Endothelial cell of umbilical vein (primary cell): ENCODE results near the gene CYBC1. TPM values are rescaled to one million over a fixed set of nuclear protein-coding genes. Genes with fewer than 3 reads are reported as not detected.

ENCODE experiments used
- BruUV-seq: library from RNA; stranded (reverse); fragments of 400-500 nt; replicated peaks from 2 replicates; lab custom pipeline; 2021; lab: Mats Ljungman, UMichigan
- CTCF ChIA-PET: fragments of 300-600, 350-600 bp; sonication (Branson Sonifier 250); formaldehyde crosslinking; loops from one replicate; lab custom pipeline; 2021; ENCODE audit warnings: antibody characterized with exemption, inconsistent platforms; lab: Charles Lee
- POLR2A ChIA-PET: fragments of 300-600, 350-600 bp; sonication (Branson Sonifier 250); formaldehyde crosslinking; loops from one replicate; lab custom pipeline; 2021; ENCODE audit warnings: antibody characterized with exemption, inconsistent platforms; lab: Charles Lee
- DNase-seq: peaks from one replicate; pipeline ENCODE4 v3.0.0-alpha.2; 2011; ENCODE audit warnings: low read depth, low spot score
- FAIRE-seq: peaks from 2 replicates; lab custom pipeline; 2011; peaks lifted over from hg19 to GRCh38; lab: Jason Lieb, UNC
- H2AFZ ChIP-seq: 2 replicates; pipeline ENCODE4 v1.6.0; 2012; ENCODE audit warnings: low read depth, low read length, control low read depth, inconsistent platforms
- H3K27ac ChIP-seq: 2 replicates; pipeline ENCODE4 v1.5.1; 2011; ENCODE audit warnings: low read depth, mild to moderate bottlenecking, control low read depth, low read length, moderate library complexity; ENCODE audit not compliant: insufficient read depth
- H3K27me3 ChIP-seq, 2 experiments: 2 replicates each; pipeline versions ENCODE4 v1.6.0 to v1.6.1; 2011; ENCODE audit warnings: low read length in 2 of 2, mixed read lengths in 1 of 2; ENCODE audit not compliant: control insufficient read depth in 2 of 2, insufficient read depth in 2 of 2
- H3K36me3 ChIP-seq, 2 experiments: 2 replicates in 1 of 2; 3 replicates in 1 of 2; pipeline ENCODE4 v1.5.1; 2011; ENCODE audit warnings: low read length in 2 of 2, mild to moderate bottlenecking in 1 of 2, moderate library complexity in 1 of 2; ENCODE audit not compliant: control insufficient read depth in 2 of 2, insufficient read depth in 2 of 2; ENCODE audit errors: extremely low read depth in 1 of 2
- H3K4me1 ChIP-seq: 3 replicates; pipeline ENCODE4 v1.5.1; 2011; ENCODE audit warnings: mild to moderate bottlenecking, low read length; ENCODE audit not compliant: control insufficient read depth, insufficient read depth; ENCODE audit errors: extremely low read depth
- H3K4me2 ChIP-seq: 2 replicates; pipeline ENCODE4 v1.6.1; 2011; ENCODE audit warnings: low read length, control low read depth, mixed read lengths; ENCODE audit not compliant: insufficient read depth
- H3K4me3 ChIP-seq, 3 experiments: fragments of 200-600 bp in 1 of 3; sonication (generic), shearing (Covaris generic) in 1 of 3; replicated peaks in 1 of 3; 2 replicates each; pipeline ENCODE4 v1.5.1; 2011 to 2016; ENCODE audit warnings: control low read depth in 3 of 3, low read length in 3 of 3, mild to moderate bottlenecking in 2 of 3, inconsistent platforms in 1 of 3, low read depth in 1 of 3, moderate library complexity in 1 of 3; ENCODE audit not compliant: insufficient read depth in 1 of 3
- H3K79me2 ChIP-seq: 2 replicates; pipeline ENCODE4 v1.6.0; 2012; ENCODE audit warnings: low read length, inconsistent platforms; ENCODE audit not compliant: control insufficient read depth, insufficient read depth
- H3K9ac ChIP-seq: replicated peaks from 2 replicates; pipeline ENCODE3; 2011; ENCODE audit warnings: low read length, control low read depth; ENCODE audit not compliant: insufficient read depth; ENCODE audit errors: extremely low read depth
- H3K9me1 ChIP-seq: replicated peaks from 3 replicates; pipeline ENCODE4 v1.6.0; 2011; ENCODE audit warnings: mild to moderate bottlenecking, low read length; ENCODE audit not compliant: control insufficient read depth, insufficient read depth; ENCODE audit errors: extremely low read depth
- H3K9me3 ChIP-seq: replicated peaks from 2 replicates; pipeline ENCODE4 v1.5.1; 2012; ENCODE audit warnings: low read length, inconsistent platforms; ENCODE audit not compliant: control insufficient read depth, insufficient read depth
- H4K20me1 ChIP-seq: replicated peaks from 2 replicates; pipeline ENCODE3; 2011; ENCODE audit warnings: mild to moderate bottlenecking, low read length; ENCODE audit not compliant: control insufficient read depth, insufficient read depth; ENCODE audit errors: extremely low read depth
- EZH2 ChIP-seq: IDR thresholded peaks from 2 replicates; pipeline ENCODE4 v1.6.1; 2012; ENCODE audit warnings: borderline replicate concordance, low read depth, mild to moderate bottlenecking, moderate library complexity, low read length, inconsistent platforms; ENCODE audit not compliant: severe bottlenecking
- FOS ChIP-seq: IDR thresholded peaks from 2 replicates; pipeline ENCODE4 v1.6.1; 2011; ENCODE audit warnings: mild to moderate bottlenecking, low read length, moderate library complexity, borderline replicate concordance; ENCODE audit not compliant: insufficient read depth
- GATA2 ChIP-seq: IDR thresholded peaks from 2 replicates; pipeline ENCODE4 v1.7.0; 2011; ENCODE audit warnings: low read depth, mild to moderate bottlenecking, moderate library complexity, mixed read lengths, low read length; ENCODE audit not compliant: insufficient read length, insufficient read depth
- JUN ChIP-seq: IDR thresholded peaks from 2 replicates; pipeline ENCODE4 v1.6.1; 2011; ENCODE audit warnings: borderline replicate concordance, low read depth; ENCODE audit not compliant: insufficient read length, insufficient read depth
- MYC ChIP-seq: IDR thresholded peaks from one replicate; pipeline ENCODE4 v1.6.1; 2011; ENCODE audit warnings: mild to moderate bottlenecking, low read depth, low read length
- POLR2A ChIP-seq: IDR thresholded peaks from 2 replicates; pipeline ENCODE4 v1.6.1; 2012; ENCODE audit warnings: low read depth, mild to moderate bottlenecking, control low read depth, low read length
- POLR2AphosphoS5 ChIP-seq: IDR thresholded peaks from 2 replicates; pipeline ENCODE4 v1.6.1; 2012; ENCODE audit warnings: low read depth, mild to moderate bottlenecking, control low read depth, low read length, moderate library complexity; ENCODE audit not compliant: insufficient read depth
- dilution Hi-C: fragments of 300-500 bp; cut with MboI; formaldehyde crosslinking; loops from one replicate; pipeline ENCODE4 v1.15.0; 2019; ENCODE audit warnings: low sequenced_read_pairs; ENCODE audit not compliant: extremely low pct_ligation_motif_present
- intact Hi-C: fragments of 100-400 bp; cut with micrococcal nuclease; formaldehyde crosslinking; loops from one replicate; pipeline ENCODE4 v1.10.0; 2022
- polyA plus RNA-seq, 4 experiments: library from polyadenylated mRNA; depleted of rRNA in 3 of 4; stranded (reverse) in 3 of 4; unstranded in 1 of 4; fragments of >200 nt; gene quantifications; 2 replicates each; pipeline versions ENCODE4 v1.2.1 to v1.2.3, GENCODE V29; 2011 to 2012; ENCODE audit warnings: missing spikeins in 1 of 4
- total RNA-seq: library from RNA; stranded (reverse); gene quantifications from 2 replicates; pipeline ENCODE4 v1.2.3, GENCODE V29; 2021
- TF ChIP-seq, protein P1 (sequence below): IDR thresholded peaks from 2 replicates; pipeline ENCODE4 v1.6.1; 2011; ENCODE audit not compliant: insufficient read depth, insufficient read length
- TF ChIP-seq, protein P2 (sequence below), 2 donors: IDR thresholded peaks; 1 replicate in 1 of 2; 2 replicates in 1 of 2; pipeline ENCODE4 v1.5.1; 2011; ENCODE audit warnings: low read length in 2 of 2, mild to moderate bottlenecking in 2 of 2, moderate library complexity in 2 of 2, control low read depth in 1 of 2, inconsistent platforms in 1 of 2, low read depth in 1 of 2; ENCODE audit not compliant: insufficient read depth in 1 of 2; ENCODE audit errors: extremely low read depth in 1 of 2

Gene CYBC1
- total and polyA plus RNA-seq, 2 donors (not counting 3 experiments of a cell fraction or from before 2014, with no cell fraction given) = 71.8 to 81.5 TPM

DNA sequence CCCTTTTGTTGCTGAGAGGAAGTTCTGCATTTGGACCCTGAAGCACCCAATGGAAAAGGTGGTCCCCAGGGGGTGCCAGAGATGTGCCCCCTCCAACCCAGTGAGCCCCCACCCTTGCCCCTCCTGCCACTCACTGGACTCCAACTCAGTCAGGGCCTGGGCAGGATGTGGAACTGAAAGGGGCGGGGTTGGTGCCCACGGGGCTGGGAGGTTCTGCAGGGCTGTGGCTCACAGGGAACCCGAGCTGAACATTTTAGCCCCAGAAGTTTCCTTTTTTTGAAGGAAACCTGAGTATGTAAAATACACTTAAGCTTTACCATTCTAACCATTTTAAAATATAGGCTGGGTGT is 16.4 kb downstream of the CYBC1 start:
- FAIRE-seq (no peak), DNase-seq (no peak)
- Histone ChIP-seq H3K9me3 (no peaks in the 10 kb centered on the region), H3K4me1 (no peaks in the 10 kb centered on the region), H3K9me1 (no peaks in the 10 kb centered on the region), H3K27me3 (no peaks in the 10 kb centered on the region), H3K4me2 (no peak overlapping the region), H3K79me2 (no peaks in the 10 kb centered on the region), H2AFZ (no peak overlapping the region), H3K9ac (no peak overlapping the region), H4K20me1 (no peaks in the 10 kb centered on the region), H3K27ac (no peak overlapping the region), H3K4me3 (no peak overlapping the region), H3K36me3 (no peaks in the 10 kb centered on the region)
- intact Hi-C loops (no loop called here), dilution Hi-C loops (no loop called here)
- ChIA-PET CTCF (no interaction called here), POLR2A (no interaction called here)
- no TSS peak for BruUV-seq
- TF ChIP-seq POLR2A = no peak

DNA sequence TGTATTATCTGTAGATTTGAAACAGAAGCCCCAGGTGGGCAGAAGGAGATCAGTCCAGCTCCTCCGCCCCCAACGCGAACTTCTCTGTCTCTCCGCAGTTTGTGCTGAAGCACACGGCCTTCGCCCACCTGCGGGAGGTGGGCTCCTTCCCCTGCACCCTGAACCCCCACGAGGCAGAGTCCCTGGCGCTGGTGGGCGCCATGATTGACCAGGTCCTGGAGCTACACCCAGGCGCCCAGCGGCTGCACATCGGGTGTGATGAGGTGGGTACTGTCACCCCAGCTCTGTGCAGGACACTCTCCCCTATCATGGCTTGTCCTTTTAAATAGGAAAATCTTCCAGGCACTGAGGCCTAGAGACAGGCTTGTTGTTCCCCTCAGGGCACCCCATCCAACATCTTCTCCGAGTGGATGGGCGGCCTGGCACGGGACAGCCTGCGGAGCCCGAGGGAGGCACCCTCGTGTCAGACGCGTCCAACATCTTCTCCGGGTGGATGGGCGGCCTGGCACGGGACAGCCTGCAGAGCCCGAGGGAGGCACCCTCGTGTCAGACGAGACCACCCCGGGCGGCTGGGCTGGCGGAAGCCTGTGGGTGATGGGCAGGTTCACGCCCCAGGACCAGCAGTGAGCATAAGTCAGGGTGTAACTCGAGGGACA is 16.9 kb downstream of the CYBC1 start:
- H3K36me3 ChIP-seq = no peaks in the 10 kb centered on the region
- ChIA-PET CTCF (interaction anchor here (1.0 kb wide), 1 partner anchor 9 kb away, joined by 4 read pairs; no protein-coding TSS in a partner anchor), POLR2A (no interaction called here)
- H4K20me1 ChIP-seq = no peaks in the 10 kb centered on the region
- no peaks in the 10 kb centered on the region for H3K27me3 ChIP-seq
- dilution Hi-C loops = no loop called here
- BruUV-seq = no TSS peak
- FAIRE-seq = no peak
- no peaks in the 10 kb centered on the region for H3K79me2 ChIP-seq
- no peaks in the 10 kb centered on the region for H3K9me1 ChIP-seq
- no peaks in the 10 kb centered on the region for H3K9me3 ChIP-seq
- TF ChIP-seq, protein P1, sequence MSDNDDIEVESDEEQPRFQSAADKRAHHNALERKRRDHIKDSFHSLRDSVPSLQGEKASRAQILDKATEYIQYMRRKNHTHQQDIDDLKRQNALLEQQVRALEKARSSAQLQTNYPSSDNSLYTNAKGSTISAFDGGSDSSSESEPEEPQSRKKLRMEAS = no peak
- TF ChIP-seq MYC (no peak), POLR2A (no peak), GATA2 (no peak), EZH2 (no peak), FOS (no peak), JUN (no peak), POLR2AphosphoS5 (no peak)
- TF ChIP-seq, protein P2, sequence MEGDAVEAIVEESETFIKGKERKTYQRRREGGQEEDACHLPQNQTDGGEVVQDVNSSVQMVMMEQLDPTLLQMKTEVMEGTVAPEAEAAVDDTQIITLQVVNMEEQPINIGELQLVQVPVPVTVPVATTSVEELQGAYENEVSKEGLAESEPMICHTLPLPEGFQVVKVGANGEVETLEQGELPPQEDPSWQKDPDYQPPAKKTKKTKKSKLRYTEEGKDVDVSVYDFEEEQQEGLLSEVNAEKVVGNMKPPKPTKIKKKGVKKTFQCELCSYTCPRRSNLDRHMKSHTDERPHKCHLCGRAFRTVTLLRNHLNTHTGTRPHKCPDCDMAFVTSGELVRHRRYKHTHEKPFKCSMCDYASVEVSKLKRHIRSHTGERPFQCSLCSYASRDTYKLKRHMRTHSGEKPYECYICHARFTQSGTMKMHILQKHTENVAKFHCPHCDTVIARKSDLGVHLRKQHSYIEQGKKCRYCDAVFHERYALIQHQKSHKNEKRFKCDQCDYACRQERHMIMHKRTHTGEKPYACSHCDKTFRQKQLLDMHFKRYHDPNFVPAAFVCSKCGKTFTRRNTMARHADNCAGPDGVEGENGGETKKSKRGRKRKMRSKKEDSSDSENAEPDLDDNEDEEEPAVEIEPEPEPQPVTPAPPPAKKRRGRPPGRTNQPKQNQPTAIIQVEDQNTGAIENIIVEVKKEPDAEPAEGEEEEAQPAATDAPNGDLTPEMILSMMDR (IDR thresholded peaks at IDR 0.05; ENCODE audit: extremely low read depth in 1 of 2, insufficient read depth in 1 of 2, low read depth in 1 of 2, low read length in 2 of 2) = no peak
- no peak overlapping the region for H3K4me2 ChIP-seq
- no peaks in the 10 kb centered on the region for H3K4me1 ChIP-seq
- no peak overlapping the region for H3K4me3 ChIP-seq
- no peak overlapping the region for H3K9ac ChIP-seq
- DNase-seq = no peak
- no peak overlapping the region for H3K27ac ChIP-seq
- intact Hi-C loops = no loop called here
- H2AFZ ChIP-seq = no peak overlapping the region
